GM13977 (cell line): ENCODE results near the gene GLE1.

ENCODE experiments used
- DNase-seq: peaks from one replicate; pipeline ENCODE4 v3.0.0; 2012; ENCODE audit warnings: low spot score
- in situ Hi-C: fragments of 300-500 bp; cut with MboI; formaldehyde crosslinking; loops from one replicate; pipeline ENCODE4 v1.12.0; 2022; ENCODE audit warnings: low sequenced_read_pairs, low pct_unique_long_range_greater_than_20kb, mixed read lengths, inconsistent platforms; ENCODE audit not compliant: unreplicated experiment
- TF ChIP-seq, protein P1 (sequence below): IDR thresholded peaks from 2 replicates; pipeline ENCODE4 v1.5.1; 2012; ENCODE audit warnings: mild to moderate bottlenecking, control low read depth; ENCODE audit not compliant: insufficient read depth; ENCODE audit errors: extremely low read depth, missing control alignments

The GLE1 gene

GRCh38 chr9:128512820-128513219 is 8.3 kb downstream of the GLE1 start:
- in situ Hi-C loops, result no loop called here
- DNase-seq, result no peak
- TF ChIP-seq, protein P1, sequence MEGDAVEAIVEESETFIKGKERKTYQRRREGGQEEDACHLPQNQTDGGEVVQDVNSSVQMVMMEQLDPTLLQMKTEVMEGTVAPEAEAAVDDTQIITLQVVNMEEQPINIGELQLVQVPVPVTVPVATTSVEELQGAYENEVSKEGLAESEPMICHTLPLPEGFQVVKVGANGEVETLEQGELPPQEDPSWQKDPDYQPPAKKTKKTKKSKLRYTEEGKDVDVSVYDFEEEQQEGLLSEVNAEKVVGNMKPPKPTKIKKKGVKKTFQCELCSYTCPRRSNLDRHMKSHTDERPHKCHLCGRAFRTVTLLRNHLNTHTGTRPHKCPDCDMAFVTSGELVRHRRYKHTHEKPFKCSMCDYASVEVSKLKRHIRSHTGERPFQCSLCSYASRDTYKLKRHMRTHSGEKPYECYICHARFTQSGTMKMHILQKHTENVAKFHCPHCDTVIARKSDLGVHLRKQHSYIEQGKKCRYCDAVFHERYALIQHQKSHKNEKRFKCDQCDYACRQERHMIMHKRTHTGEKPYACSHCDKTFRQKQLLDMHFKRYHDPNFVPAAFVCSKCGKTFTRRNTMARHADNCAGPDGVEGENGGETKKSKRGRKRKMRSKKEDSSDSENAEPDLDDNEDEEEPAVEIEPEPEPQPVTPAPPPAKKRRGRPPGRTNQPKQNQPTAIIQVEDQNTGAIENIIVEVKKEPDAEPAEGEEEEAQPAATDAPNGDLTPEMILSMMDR, result no peak

GRCh38 chr9:128521956-128522355 is 17.4 kb downstream of the GLE1 start:
- DNase-seq, result no peak
- in situ Hi-C loops, result no loop called here
- TF ChIP-seq, protein P1, result no peak

GRCh38 chr9:128523199-128523925 is 18.8 kb downstream of the GLE1 start:
- TF ChIP-seq, protein P1, result no peak
- in situ Hi-C loops, result no loop called here

GRCh38 chr9:128526720-128527119 is 22.2 kb downstream of the GLE1 start:
- no peak for DNase-seq
- TF ChIP-seq, protein P1, result no peak
- in situ Hi-C loops, result no loop called here

More at GRCh38 chr9:128523199-128523925, 18.8 kb downstream of the GLE1 start:
- DNase-seq, result no peak

GRCh38 chr9:128528445-128529160 is 24.1 kb downstream of the GLE1 start:
- TF ChIP-seq, protein P1, result no peak
- no peak for DNase-seq
- in situ Hi-C loops, result no loop called here

GRCh38 chr9:128529191-128529590 is 24.7 kb downstream of the GLE1 start:
- in situ Hi-C loops, result no loop called here
- TF ChIP-seq, protein P1, result no peak
- DNase-seq, result no peak
